Measurements from ENCODE around the gene SLC7A1.

GRCh38 chr13:29543230-29544215, 52.0 kb downstream of the SLC7A1 start:
- TF ChIP-seq EP300 (IDR thresholded peaks at IDR 0.05) (no peak), POLR2A (IDR thresholded peaks at IDR 0.05) (no peak), POLR2AphosphoS5 (IDR thresholded peaks at IDR 0.05) (no peak)
- TF ChIP-seq, protein P1, sequence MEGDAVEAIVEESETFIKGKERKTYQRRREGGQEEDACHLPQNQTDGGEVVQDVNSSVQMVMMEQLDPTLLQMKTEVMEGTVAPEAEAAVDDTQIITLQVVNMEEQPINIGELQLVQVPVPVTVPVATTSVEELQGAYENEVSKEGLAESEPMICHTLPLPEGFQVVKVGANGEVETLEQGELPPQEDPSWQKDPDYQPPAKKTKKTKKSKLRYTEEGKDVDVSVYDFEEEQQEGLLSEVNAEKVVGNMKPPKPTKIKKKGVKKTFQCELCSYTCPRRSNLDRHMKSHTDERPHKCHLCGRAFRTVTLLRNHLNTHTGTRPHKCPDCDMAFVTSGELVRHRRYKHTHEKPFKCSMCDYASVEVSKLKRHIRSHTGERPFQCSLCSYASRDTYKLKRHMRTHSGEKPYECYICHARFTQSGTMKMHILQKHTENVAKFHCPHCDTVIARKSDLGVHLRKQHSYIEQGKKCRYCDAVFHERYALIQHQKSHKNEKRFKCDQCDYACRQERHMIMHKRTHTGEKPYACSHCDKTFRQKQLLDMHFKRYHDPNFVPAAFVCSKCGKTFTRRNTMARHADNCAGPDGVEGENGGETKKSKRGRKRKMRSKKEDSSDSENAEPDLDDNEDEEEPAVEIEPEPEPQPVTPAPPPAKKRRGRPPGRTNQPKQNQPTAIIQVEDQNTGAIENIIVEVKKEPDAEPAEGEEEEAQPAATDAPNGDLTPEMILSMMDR (IDR thresholded peaks at IDR 0.05), result no peak

Measured in sigmoid colon (tissue), 4 donors.